ENCODE measurements around the gene ITPR1. TPM values are rescaled to one million over a fixed set of nuclear protein-coding genes. Genes with fewer than 3 reads are reported as not detected.

ITPR1 gene
- total RNA-seq, 1 experiment from 2014 or later: 36.4 TPM

DNA sequence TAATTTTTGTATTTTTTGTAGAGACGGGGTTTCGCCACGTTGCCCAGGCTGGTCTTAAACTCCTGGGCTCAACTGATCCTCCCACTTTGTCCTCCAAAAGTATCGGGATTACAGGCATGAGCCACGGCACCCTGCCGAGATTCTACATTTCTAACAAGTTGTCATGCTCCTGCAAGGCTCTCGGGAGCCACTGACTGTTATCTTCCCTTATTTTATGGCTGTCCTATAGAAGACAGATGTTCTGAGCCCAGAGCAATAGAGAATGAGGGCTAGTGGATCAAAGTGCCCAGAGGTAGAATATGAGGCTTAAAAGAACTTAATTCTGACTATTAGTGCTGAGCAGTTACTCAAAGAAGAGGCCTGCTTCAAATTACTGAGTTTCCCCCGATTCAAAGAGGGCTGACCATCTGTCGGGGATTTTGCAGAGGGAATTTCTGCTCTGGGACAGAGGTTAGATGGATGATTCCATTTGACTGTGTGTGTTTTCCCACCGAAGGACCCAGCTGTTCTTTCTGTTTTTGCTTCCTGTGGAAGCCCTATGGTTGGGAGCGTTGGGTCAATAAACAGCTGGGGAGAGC lies 39.5 kb downstream of the ITPR1 start:
- peak; percentile 85 for DNase-seq (ENCODE audit: low read depth)

- DNase-seq (ENCODE audit: low read depth): peak; percentile 54
Observed at GRCh38 chr3:4533489-4534443, 40.6 kb downstream of the ITPR1 start.

- DNase-seq (ENCODE audit: low read depth): no peak
Observed at GRCh38 chr3:4534906-4535305, 41.8 kb downstream of the ITPR1 start.

GRCh38 chr3:4536260-4536659 lies 43.1 kb downstream of the ITPR1 start:
- no peak for DNase-seq (ENCODE audit: low read depth)

- DNase-seq (ENCODE audit: low read depth): no peak
Observed at GRCh38 chr3:4540267-4540666, 47.1 kb downstream of the ITPR1 start.

GRCh38 chr3:4543110-4543509 lies 50.0 kb downstream of the ITPR1 start:
- DNase-seq (ENCODE audit: low read depth): no peak

- DNase-seq (ENCODE audit: low read depth): no peak
Observed at GRCh38 chr3:4546346-4547178, 53.4 kb downstream of the ITPR1 start.

DNA sequence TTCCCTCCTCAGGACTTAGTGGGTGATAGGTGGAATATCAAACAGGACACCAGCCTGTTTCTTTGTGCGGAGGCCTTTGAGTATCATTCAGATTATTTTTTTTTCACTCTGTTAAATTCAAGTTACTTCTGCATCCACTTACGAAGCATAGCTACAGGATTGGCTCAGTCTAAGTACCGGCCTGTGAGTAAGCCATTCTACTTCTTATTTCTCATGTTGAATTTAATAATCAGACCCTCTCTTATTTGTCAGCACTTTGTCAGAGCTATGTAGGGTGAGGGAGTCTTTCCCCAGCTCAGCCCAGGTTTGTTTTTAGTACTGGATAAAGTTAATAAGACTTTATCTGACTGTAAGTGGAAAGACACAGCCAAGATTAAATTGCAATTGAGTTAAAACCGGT lies 54.7 kb downstream of the ITPR1 start:
- no peak for DNase-seq (ENCODE audit: low read depth)

DNA sequence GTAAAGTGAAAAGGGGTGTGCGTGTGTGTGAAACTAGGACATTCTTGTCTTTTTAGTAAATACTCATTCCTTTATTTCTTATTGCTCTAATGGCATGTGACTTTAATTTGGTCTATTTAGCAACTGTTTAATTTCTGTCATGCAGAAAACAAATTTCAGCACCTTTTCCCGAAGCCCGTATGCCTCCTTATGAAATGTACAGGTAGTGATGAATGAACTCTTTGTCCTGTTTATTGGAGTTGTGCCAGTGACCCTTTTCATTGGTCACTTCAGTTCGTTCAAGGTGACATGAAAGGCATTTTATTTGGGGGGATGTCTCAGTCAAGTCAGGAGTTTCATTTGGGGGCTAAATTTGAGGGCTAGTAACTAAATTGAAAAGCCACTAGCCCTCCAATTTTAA lies 55.2 kb downstream of the ITPR1 start:
- DNase-seq (ENCODE audit: low read depth): no peak

- no peak for DNase-seq (ENCODE audit: low read depth)
Observed at GRCh38 chr3:4548780-4549179, 55.6 kb downstream of the ITPR1 start.

GRCh38 chr3:4549896-4550295 lies 56.7 kb downstream of the ITPR1 start:
- no peak for DNase-seq (ENCODE audit: low read depth)

- no peak for DNase-seq (ENCODE audit: low read depth)
Observed at GRCh38 chr3:4551051-4551711, 58.0 kb downstream of the ITPR1 start.

DNA sequence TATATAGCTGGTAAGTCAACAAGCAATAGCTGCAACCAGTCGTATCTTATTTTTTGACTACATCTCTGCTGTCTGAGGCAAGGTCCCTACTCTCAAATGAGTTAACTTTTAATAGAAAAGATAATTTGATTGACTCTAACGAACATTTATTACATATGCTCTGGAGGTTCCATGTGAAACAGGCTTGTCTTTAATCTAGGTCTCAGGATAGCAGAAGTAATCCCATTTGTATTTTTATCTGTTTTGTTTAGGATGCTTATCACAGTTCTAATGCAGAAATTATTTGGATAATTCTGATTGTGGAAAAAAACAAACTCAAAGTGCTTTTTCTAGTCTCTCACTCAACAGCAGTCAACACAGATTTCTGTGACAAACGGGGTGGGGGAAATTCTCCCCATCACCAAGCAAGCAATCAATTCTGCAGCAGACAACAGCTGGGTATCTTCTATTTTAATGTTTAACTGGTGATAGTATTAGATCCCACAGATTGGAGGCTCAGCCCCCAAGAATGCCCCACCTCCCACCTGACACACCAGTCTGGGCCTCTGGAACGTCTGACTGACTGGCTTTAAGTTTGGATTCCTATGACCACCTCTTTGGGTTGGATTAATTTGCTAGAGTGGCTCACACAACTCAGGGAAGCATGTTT lies 58.8 kb downstream of the ITPR1 start:
- DNase-seq (ENCODE audit: low read depth): no peak

DNA sequence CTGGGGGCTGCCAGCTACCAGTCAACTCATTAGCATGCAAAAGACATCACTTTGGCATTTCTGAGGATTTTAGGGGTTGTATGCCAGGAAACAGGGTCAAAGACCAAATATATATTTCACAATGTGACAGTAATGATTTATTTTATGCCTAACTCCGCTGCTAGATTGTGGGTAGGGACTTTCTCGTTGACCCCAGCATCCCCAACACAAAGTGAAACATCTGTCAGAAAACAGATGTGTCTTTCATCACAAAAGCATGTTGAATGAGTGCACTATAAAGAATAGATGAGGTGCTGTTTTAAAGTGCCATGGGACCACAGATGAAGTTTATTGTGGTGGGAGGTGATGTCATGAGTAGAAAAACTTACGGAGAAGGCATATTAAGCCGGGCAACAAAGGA lies 59.7 kb downstream of the ITPR1 start:
- DNase-seq (ENCODE audit: low read depth): no peak

DNA sequence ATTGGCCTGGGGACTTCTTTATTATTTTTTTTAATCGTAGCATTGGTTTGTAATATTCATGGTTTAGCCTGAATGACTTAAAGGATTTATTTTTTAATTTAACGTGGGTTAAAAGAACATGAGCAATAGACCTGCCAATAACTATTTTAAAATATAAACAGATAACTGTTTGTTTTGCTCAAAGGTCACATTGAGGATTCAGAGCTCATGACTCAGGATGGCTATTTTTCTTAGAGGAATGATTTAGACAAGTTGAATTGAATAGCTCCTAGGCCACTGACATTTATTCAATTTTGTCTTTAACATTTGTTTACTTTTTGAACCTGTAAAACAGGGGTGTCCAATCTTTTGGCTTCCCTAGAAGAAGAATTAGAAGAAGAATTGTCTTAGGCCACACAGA lies 68.5 kb downstream of the ITPR1 start:
- DNase-seq (ENCODE audit: low read depth): peak; percentile 31

- no peak for DNase-seq (ENCODE audit: low read depth)
Observed at GRCh38 chr3:4562595-4562994, 69.4 kb downstream of the ITPR1 start.

- DNase-seq (ENCODE audit: low read depth): no peak
Observed at GRCh38 chr3:4564270-4564669, 71.1 kb downstream of the ITPR1 start.

- DNase-seq (ENCODE audit: low read depth): no peak
Observed at GRCh38 chr3:4564928-4565586, 71.9 kb downstream of the ITPR1 start.

GRCh38 chr3:4565809-4566501 lies 72.8 kb downstream of the ITPR1 start:
- no peak for DNase-seq (ENCODE audit: low read depth)

- DNase-seq (ENCODE audit: low read depth): no peak
Observed at GRCh38 chr3:4568841-4569240, 75.7 kb downstream of the ITPR1 start.
